Kidney glomerular epithelial cell (primary cell): Measurements from ENCODE around the gene GRAMD2B.

Experiments
- DNase-seq: peaks from one replicate; lab custom pipeline; 2025; lab: John Stamatoyannopoulos, UW

Gene GRAMD2B

DNA sequence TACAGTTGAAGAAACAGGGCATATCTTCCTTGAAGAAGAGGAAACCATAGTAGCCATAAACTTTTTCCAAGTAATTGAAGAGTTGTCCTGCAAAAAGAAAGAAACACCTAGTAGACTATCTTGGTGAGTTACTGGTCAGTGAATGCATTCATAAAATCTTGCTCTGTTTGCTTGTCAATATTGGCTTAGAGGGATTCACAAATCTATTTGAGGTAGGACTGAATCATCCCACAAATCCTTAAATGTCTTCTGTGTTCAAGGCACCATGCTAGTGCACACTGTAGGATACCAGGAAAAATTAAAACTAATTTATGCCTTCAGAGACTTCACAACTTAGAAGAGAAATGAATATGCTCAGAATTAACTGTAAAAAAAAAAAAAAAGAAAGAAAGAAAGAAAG, 57.6 kb downstream of the GRAMD2B start:
- no peak for DNase-seq

DNA sequence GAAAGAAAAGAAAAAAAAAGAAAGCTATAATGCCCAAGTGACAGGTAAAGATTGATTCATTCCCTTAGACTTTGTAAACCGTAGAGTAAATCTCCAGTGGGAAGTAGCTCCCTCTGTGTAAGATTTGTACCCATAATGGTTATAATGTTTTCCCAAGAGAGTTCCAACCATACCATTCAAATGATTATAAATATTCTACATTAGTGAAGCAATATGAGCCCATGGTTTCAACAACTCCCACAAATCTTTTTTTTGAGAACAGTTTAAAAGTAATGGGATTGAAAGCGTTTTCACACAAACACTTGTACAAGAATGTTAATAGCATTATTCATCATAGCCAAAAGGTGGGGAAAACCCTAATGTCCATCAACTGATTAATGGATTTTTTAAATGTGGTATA, 58.0 kb downstream of the GRAMD2B start:
- no peak for DNase-seq

DNA sequence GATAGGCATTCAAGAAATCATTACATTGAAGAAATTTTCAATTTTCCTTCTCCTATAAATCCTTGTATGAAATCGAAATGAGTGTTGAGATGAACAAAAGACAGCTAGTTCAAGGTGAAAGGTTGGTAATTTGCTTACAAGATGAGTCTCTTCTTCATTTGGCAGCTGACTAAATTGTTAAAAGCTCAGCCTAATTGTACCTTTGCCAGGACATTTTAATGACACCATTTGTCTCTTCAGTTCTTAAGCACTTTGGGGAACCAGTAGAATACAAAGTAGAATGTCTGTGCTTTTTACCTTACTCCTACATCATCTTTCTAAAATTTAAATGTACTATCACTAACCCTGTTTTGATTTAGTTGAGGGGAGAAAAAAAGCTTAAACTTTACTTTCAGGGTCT, 59.4 kb downstream of the GRAMD2B start:
- DNase-seq: no peak

DNA sequence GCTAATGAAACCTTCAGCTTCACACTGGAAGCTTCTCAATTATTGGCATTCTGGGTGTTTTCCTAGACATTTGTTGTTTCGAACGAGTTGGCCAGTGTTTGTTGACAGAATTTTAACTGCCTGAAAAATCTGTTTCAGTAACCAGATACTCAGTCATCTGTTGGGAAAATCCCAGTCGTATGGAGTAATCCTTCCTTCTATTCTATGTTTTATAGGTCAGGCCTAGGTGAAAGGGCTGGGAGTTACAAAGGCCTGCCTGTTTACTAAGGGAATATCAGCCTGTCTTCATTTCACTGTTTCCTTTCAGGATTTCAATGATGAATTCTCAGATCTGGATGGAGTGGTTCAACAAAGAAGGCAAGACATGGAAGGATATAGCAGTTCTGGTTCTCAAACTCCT, 59.9 kb downstream of the GRAMD2B start:
- no peak for DNase-seq

DNA sequence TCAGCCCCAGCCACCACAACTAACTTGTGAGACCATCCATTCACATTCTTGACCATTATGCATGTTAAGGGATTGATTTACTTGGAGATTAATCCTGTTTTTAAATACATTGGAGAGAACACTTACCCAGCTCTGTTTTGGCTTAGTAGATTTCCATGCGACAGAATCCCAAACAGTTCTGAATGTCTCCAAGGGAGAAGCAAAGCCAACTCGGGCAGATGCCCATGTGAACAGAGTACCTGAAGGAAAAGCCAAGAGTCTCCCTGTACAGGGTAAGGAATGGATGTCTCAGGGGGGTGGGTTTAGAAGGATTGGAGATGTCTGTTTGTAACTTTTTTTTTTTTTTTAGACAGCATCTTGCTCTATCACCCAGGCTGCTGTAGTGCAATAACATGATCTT, 61.0 kb downstream of the GRAMD2B start:
- no peak for DNase-seq

DNA sequence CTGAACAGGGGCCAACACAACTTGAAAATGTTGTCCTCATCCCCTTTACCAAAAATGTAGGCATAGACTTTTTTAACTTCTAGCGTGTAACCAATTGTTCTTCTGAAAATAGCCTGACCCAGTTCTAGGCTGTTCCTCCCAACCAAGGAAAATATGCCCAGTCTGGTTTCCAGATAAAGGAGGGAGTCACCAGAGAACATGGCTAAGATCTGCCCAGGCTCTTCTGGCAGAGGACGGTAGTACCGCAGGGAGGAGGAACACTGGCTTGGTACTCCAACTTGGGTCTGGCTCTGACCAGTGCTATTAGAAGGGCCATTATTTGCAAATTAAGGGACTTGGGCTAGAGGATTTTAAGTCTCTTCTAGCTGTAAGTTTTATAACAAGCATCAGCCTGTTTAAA, 63.1 kb downstream of the GRAMD2B start:
- no peak for DNase-seq

DNA sequence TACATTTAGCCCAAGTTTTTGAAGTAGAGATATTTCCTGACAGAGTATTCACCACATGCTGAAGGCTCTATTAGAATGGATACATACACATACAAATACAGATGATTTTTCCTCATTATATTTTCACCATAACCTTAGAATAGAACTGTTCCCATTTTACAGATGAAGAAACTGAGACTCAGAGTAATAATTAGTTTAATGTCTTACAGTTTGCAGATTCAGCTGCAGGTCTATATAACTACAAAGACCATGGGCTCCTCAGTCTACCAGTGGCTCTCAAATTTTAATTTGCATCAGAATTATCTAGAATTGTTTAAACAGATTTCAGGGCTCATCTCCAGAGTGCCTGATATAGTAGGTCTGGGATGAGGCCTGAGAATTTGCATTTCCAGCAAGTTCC, 64.4 kb downstream of the GRAMD2B start:
- DNase-seq: no peak

DNA sequence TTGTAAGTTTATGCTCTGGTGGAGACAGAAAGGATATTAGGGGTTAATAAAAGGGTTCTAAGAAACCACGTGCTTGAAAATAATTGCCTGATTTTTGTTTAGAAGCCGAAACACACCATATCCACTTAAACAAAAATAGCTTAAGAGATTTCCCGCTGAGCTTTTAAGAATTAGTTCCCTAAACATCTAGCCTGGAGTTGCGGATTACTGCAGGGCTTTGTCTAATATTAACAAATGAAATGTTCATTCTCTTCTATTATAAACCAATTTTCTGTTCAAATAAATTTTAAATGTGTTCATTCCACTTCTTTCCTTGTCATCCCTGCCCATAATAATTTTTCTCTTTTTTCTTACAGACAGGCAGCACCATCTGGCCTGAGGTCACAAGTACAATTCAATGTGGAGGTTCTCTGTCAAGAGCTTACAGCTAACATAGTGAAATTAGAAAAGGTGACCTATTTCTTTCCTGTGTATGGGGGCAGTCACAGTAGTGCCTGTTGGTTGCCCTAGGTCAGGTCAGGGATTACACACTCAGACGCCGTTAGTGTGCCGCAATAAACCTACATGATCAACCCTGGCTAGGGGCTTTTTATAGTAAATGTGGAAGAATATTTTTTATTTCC, 65.3 kb downstream of the GRAMD2B start:
- DNase-seq: no peak

DNA sequence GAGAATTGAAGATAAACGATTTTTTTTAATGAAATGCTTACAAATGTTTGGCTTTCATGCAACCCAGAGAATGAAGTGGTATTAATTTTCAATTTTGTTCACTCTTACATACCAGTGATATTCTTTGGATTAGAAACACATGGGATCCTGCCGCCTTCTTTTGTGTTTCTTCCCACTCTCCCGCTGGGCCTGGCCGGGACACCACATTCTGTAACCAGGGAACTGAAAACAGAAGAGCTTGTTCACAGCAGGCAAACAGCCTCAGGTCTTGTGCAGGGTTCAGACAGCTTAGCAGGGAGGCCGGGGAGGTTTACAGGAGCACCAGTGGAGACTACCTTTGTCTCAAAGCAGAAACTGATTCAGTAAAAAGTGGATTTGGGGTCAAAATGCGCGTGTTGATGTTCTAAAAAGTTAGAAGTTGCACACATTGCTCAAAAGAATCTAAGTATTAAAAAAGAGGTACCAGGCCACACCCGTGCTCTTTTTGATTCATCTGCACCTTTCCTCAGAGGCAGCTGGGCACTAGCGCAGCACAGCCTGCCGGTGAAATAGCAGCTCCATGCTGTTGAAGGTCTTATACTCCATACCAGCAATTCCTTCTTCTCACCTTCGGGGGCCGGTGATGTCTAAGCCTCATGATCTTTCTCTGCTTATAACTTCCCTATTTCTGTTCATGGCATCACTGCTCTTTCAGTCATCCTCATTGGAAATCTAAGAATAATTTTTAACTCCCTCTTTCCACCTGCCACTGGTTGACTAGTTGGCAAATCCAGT, 67.1 kb downstream of the GRAMD2B start:
- no peak for DNase-seq

DNA sequence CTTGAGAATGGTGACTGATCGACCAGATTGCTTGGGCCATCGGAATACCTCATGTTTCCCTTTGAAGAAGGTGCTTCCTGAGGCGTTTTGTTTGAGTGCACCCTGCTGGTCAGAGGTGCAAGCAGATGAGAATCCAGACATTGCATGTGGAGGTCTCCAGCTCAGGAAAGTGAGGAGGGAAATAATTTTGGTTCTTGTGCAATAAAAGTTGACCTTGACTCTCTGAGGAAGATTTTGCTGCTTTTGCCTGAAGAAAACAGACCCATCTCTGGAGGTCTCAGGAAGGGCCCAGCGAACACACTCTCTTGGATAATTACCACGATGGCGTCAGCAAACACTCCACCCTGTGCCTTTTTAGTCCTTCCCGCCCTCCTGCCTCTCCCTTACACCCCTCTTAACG, 69.7 kb downstream of the GRAMD2B start:
- DNase-seq: peak; percentile 57

DNA sequence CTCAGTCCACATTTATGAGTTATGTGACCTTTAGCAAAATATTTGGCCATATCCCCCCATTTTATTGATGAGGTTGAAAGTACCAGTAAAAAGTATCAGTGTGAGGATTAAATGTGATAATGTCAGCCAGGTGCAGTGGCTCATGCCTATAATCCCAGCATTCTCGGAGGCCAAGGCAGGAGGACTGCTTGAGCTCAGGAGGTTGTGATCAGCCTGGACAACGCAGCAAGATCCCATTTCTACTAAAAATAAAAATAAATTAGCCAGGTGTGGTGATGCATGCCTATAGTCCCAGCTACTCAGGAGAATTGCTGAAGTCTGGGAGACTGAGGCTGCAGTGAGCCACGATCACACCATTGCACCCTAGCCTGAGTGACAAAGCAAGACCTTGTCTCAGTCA, 71.2 kb downstream of the GRAMD2B start:
- DNase-seq: no peak

DNA sequence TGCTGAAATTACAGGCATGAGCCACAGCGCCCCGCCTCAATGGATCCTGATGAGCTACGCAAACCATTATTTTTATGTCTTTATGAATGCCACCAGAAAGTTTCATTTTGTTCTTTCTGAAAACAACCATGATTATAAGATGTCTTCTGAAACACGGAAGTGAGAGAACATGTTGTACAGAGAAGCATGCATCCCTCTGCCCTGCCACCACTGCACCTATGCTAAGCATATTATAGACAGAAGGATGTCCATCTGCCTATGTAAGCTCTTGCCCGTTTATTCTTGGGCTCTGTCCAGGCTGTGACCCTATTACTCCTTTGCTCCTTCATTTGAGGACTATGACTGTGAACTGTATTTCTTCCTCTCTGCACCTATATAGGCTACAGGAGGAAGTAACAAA, 74.3 kb downstream of the GRAMD2B start:
- DNase-seq: no peak

DNA sequence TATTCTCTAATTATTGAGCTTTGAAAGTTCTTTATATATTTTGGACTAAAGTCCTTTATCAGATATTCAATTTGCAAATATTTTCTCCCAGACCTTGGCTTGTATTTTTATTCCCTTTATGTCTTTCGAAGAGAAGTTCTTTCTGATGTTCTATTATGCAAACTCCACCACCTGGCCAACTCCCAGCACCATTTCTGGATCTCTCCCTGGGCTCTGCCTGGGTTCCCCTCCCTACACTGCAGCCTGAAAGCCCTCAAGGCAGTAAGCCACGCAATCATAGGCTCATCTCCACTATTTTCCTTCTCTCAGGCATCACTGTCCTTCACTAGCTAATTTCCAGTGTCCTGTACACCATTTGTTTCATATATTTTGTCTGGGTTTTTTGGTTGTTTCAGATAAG, 76.1 kb downstream of the GRAMD2B start:
- DNase-seq: no peak

DNA sequence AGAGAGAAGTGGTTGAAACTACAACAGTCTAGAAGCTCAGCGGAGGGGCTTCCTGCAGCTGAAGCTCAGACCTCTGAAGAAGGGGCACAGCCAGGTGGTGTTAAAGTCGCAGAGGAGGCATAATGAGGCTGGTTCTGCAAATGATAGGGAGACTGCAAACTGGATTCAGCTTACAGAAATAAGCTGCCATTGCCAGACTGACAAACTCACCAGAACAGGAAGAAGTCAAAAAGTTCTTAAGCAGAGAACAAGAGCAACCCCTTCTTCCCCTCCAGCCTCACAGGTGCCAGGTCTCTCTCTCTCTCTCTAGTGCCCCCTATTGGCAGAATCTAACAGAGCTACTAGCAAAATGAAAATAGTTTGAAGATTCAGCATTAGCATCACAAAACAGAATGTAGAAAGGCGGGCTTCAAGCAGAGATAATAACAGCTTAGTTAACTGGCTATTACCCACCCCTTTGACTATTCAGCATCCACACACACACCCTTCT, 76.7 kb downstream of the GRAMD2B start:
- no peak for DNase-seq

DNA sequence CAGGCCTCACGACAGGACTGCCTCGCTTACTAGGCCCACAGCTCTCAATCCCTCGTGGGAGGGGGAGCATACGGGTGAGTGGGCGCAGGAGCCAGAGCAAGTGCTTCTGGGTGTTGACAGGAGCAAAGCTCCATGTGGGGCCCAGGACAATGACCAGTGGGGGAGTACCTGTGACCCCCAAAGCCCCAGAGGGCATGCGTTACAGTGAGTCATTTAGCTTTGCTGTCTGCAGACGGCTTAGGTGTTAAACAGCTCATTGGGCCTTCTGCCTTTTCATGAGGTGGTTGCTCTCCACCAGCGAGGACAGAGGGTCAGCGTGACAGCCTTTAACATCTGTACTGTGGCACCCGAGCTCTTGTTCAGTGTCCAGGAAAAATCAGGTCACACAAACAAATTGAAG, 78.2 kb downstream of the GRAMD2B start:
- DNase-seq: no peak

DNA sequence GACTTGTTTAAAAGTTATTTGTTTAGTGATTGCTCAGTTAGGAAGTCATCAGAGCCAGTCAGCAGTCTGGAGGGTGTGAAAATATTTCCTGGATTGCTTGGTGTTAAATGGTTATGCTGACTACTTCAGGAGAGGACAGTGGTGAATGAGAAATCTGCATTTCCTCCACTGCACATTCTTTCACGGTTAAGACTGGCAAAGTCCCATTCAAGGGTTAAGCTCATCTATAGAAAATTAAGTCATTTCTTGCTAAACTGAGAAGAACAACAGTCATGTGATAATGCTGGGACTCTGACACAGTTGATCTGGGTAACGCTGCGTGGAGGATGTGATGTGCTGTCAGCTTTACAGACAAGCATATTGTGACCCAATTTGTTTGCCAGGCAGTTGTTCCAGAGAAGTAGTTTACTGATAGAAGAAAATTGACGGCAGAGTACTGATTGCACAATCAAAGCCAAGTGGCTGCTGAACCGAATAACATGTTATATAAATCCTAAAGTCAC, 80.4 kb downstream of the GRAMD2B start:
- peak; percentile 87 for DNase-seq

DNA sequence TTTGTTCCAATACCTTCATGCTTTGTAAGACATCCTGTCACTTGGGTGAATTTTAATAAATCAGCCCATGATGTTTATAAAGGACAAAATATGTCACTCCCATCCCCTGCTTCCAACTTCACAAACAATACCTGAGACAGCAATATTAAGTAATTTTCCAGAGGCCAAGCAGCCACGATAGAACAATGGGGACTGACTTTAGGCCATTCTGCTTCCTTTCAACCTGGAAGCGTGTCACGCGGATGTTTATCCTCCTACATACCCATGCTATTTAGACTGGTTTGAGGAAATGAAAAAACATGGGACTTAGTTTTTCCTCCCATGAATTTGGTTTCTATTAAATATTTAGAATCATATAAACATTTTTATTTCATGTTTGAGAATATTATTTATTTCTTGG, 82.9 kb downstream of the GRAMD2B start:
- DNase-seq: no peak

DNA sequence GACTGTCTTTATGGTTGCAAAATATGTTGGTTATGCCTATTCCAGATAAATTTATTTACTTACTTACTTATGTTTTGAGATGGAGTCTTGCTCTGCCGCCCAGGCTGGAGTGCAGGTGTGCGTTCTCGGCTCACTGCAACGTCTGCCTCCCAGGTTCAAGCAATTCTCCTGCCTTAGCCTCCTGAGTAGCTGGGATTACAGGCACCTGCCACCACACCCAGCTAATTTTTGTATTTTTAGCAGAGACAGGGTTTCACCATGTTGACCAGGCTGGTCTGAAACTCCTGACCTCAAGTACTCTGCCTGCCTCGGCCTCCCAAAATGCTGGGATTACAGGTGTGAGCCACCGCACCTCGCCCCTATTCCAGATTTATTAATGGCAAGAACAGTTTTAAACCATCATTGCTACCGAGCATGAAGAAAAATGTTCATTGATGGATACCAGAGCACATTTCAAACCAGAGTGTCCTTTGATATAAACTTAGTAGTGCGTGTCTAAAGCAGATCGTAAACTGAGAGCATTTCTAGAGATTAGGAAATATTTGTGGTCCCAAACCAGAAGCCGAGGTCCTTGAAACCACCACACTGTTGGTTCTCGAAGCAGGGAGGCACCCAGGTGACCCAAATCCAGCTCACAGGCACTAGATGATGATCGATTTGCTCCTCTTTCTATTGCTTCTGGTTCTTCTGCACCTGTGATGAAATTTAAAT, 85.2 kb downstream of the GRAMD2B start:
- no peak for DNase-seq

DNA sequence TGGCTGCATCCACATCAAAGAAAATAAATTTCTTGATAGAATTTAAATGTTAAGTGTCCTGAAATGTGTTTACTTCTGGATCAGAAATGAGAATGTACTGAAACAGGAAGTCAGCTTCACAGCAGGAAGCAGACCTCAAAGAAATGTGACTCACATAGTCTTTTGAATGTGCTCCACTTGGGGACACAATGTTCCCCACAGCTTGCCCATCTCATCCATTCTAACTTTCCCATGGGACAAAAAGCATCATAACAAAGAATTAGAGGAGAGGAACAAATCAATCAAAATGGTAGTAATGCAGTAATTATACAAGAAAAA, 85.7 kb downstream of the GRAMD2B start:
- no peak for DNase-seq

DNA sequence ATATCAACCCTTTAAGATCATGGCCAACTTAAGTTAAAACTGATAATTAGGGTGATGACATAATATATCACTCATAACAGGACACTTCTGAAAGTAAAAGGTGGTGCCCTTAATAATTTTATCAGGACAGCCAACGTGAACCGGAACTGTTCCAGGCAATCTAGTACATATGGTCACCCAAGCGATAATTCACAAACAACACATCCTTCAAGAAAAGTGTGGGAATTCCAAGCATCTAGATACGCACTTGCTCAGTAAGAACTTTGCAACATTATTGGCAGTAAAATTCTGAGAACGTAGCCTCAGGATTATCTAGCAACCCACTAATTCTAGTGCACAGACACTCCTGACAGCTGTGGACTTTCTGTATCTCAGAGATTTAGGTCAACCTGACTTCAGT, 86.1 kb downstream of the GRAMD2B start:
- DNase-seq: peak; percentile 26

DNA sequence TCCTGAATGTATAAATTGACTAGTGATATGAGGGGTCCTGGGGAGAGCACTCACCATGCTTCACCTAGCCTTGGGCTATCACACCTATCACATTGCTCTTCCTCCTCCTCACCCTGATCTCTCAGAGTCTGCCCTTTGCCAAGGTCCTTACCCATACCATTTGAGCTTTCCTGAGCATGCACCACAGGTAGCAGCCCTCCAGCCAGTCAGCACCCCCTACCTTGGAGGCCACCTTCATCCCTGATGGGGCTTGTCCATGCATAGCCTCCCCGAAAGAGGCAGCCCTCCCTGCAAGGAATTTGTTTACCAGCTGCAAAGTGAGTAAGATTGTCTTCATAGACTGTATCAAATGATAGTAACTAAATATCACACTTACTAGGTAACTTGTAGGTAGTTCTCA, 88.8 kb downstream of the GRAMD2B start:
- no peak for DNase-seq

DNA sequence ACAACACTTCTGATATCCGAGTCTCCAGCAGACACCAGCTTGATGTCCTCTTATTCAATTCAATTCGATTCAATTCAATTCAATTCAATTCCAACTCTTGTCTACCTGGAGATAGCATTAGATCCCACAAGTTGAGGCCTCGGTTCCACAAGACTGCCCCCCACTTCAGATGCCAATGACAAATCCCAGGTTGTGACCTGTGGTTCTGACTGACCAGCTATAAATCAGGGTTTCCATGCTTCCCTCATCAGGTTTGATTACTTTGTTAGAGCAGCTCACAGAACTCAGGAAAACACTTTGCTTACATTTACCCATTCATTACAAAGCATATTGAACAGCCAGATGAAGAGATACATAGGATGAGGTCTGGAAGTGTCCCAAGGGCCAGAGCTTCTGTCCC, 89.2 kb downstream of the GRAMD2B start:
- DNase-seq: peak; percentile 8

DNA sequence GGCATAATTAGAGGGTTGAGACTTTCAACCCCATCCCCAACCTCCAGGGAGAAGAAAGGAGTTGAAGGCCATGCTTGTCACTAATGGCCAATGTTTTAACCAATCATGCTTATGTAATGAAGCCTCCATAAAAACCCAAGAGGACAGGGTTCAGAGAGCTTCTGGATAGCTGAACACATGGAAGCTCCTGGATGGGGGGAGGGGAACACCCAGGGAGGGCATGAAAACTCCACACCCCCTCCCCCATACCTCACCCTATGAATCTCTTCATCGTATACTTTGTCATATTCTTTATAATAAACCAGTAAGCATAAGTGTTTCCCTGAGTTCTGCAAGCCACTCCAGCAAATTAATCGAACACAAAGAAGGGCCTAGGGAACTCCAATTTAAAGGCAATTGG, 90.1 kb downstream of the GRAMD2B start:
- no peak for DNase-seq
